GM19193 (cell line): ENCODE measurements around the gene TMEM108.

ENCODE experiments used
- POLR2A ChIP-seq: IDR thresholded peaks from 4 replicates; pipeline ENCODE4 v1.6.1; 2011; ENCODE audit not compliant: insufficient read depth, insufficient read length; ENCODE audit errors: extremely low read depth

The TMEM108 gene

DNA sequence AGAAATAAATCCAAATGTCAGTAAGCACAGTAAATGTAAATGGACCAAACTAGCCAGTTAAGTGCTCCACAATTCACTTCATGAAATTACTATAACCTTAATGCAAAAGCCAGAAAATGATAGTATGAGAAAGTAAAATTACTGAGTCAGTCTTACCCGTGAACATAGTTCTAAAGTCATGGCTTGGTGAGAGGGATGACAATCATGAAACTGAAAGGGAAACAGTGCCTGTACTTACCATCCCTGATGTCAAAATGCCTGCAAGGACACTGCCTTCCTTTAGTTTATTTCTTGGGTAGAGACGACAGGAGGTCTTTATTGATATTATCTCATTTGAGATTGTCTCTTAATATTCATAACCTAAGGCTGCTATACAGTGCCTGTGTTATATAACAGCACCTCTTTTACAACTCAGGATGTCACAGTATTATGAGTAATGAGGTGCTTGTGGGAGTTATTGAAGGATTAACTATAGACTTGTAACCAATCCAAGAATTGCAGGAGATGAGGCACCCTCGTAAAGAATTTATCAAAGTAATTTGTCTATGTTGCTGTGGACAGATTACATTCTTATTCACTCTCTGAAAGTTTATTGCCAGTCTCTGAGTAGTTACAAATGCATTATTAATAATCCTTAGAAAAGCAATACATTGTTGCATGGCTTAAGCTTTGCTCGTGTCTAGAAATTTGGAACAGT, 218.7 kb downstream of the TMEM108 start:
- no peak for TF ChIP-seq POLR2A

DNA sequence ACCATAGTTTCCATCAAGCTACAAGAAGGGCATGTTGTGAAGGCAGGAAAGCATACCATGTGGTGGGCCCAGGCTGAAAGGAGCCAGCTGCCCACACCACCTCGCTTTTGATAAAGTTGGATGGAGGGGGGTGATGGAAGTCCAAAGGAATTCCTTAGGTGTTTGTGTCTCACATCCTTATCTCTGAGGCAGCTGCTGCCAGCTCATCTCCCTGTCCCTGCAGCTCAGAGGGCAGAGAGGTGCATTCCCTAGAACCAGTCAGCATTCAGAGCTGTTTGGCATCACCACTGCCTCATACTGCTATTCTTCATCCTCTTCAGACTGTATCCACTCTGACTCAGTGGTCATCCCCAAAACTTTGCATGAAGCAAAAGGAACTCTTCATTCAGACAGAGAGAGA, 220.2 kb downstream of the TMEM108 start:
- TF ChIP-seq POLR2A: no peak

DNA sequence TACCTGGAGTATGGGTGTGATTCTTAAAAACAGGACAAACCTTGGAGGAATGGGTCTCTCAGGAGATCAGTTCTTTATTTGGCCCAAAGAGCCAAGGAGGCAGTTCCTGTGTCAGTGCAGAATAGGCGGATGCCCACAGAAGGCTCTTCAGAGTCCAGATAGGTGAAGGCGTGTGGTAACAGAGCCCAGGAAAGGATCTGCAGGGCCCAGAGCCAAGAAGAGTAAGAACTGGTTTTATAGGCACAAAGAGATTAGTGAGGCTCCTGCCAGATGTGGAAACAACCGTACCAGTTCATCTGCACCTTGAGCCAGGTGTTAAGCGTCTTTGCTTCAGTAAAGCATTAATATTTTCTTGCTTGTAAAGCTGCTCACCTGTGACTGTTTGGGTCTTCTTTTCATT, 221.6 kb downstream of the TMEM108 start:
- TF ChIP-seq POLR2A: no peak

DNA sequence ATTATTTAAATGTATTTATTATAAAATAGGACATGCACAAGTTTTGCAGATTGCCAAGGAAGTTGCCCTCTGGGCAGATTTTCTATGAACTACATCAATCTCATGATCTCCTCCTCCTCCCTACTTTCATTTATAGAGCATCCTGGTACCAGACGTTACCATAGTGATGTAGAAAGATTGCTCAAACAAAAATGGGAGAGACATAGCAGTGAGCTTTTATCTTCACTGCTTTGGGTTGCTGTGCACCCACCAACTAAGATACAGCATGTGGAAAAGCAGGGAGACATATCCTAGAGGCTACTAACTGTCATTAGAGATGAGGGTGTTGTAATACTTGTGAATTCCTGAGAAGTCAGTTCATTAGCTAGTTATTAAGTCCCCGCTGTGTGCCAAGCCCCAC, 224.1 kb downstream of the TMEM108 start:
- TF ChIP-seq POLR2A: no peak

DNA sequence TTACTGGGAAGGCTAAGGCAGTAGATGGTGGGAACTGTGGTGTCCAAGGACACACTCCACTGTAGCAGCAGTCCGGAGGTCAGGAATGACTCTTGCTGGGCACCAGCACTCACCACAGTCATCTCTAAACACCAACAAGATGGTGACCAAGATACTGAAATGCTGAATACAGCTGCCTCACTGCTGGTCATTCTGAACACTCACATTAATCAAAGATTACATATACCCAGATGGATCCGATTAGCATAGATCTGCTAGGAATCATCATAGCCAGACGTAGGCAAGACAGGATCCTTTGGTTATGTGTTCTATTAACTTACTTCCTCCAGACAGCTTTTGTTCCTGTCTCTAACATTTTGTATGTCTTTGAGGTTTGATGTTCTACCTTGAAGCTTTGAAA, 226.7 kb downstream of the TMEM108 start:
- no peak for TF ChIP-seq POLR2A

DNA sequence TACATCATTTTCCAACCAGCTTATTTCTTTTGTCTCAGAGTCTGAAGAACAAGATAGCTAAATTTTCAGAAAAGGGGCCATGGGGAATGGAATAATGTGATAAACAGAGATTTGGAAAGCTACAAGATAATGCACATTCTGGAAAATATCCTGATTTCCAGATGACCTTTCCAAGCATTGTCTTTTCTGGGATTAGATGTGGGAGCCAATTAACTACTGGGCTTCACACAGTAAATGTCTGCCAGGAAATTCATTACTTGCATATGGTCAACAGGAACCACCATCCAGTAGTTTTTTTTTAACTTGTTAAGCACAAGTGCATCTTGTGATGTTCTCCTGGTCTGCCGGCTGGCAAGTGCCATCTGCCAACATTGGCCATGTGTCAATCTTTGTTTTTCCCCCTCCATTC, 230.5 kb downstream of the TMEM108 start:
- TF ChIP-seq POLR2A: no peak

DNA sequence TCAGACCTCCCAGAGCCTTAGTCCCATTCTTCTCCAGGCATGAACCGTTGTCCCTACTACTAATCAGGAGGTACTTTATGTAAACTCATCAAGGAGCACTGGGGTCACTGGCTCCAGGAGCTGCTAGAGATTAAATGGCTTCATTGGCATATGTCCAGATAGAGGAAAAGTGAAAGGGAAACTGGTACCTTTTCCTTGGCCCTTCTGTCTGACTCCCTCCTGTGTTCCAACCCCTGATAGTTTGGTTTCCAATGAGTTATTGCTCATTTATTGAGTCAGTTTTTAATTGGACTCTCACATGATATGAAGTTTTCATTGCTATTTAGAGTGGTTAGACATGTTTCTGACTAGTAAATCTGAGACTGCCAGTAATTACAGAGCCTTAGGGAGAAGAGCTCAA, 231.2 kb downstream of the TMEM108 start:
- no peak for TF ChIP-seq POLR2A

DNA sequence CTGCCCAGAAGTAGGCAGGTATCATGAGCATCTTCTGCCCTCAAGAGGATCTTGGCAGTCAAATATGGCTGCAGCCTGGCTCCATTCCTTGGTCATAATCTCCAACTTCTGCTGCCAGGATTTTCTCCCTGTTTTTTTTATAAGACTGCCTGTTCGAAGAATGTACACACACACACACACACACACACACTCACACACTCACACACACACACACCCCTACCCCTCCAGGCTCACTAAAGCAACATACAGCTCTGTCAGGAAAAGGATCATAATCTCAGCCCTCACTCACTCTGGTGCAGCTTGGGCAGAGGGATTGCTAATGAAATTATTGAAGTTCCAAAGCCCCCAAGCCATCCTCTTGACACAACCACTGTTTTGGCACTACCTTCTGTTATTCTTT, 232.4 kb downstream of the TMEM108 start:
- no peak for TF ChIP-seq POLR2A

DNA sequence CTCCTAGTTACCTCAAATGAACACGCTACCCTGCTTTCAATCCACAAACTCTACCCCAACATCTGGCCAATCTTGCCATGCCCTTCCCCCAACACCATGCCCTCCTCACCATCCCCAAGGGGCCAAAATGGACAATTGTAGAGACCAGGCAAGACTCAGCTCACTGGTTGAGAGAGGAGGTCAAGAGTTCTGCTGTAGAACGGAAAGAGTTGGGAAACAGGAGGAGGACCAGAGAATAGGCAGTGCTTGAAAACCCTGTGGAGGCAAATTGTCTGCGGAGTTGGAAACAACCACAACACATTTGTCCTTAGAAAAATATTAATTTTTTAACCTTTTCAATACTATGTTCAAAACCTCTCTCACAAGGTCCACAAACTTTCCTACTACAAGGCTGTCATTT, 232.9 kb downstream of the TMEM108 start:
- TF ChIP-seq POLR2A: no peak

DNA sequence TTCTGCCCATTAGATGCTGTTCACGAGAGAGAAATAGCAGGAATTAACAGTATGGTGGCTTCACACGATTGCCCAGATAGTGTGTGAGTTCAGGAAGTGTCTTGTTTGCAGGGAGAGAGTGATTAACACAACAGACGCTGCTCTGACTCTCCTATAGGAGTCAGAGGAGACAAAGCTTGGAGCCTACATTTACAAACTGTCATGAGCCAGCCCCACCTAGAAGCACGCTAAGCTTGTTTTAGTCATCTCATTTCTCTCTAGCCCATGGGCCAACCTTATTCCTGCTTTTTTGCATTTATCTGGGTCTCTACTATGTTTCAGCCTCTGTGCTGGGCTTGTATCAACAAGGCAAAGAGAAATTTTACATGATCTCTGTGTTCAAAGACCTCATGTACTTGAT, 233.3 kb downstream of the TMEM108 start:
- no peak for TF ChIP-seq POLR2A

DNA sequence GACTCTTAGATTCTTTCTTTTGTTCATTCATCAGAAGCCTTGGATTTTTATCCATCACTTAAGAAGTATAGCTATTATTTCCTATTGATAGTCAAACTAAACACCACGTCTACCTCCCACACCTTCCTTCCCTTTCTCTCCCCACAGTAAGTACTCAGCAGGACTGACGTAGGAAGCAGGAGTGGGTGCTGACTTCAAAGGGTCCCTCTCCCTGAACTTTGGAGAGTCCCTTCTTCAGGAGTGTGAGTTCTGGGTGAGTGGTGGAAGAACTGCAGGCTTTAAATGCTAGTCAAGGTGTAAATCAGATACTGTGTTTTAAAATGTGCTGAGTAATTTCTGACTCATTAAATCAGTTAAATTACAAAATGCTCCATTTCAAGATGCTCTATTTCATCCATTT, 235.2 kb downstream of the TMEM108 start:
- no peak for TF ChIP-seq POLR2A

DNA sequence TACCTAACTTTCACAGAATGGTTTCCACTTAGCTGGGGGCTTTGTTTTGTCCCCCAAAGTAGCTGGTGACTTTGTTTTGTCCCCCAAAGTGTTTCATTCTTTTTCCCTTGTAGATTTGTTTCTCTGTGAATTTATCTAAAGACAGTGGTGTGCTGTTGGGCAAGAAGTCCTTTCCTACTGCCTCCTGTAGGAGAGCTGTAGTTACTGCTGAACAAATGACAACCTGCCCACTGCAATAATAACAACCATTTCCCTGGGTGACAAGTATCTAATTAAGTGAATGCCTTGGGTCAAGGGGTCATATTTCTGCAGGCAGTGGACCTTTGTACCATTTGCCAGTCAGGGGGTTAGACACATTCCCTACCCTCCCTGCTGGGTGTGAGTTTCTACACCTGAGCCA, 236.3 kb downstream of the TMEM108 start:
- no peak for TF ChIP-seq POLR2A

DNA sequence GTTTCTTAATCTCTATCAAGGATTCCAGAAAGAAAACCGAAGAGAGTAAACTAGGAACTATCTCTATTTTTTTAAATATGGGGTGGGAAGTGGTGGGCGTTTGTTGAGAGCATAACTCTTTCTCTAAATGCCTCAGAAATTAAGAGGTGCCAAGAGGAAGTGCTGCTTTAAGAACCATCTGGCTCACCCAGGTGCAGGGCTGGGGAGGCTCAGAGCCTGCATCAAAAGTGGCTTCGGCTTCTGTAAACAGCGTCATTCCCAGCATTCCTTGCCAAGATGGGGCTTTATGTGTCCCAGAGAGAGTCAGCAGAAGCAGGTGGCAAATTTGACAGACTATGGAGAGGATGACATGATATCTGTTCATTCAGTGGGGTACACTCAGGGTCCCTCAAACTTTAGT, 238.4 kb downstream of the TMEM108 start:
- TF ChIP-seq POLR2A: no peak

DNA sequence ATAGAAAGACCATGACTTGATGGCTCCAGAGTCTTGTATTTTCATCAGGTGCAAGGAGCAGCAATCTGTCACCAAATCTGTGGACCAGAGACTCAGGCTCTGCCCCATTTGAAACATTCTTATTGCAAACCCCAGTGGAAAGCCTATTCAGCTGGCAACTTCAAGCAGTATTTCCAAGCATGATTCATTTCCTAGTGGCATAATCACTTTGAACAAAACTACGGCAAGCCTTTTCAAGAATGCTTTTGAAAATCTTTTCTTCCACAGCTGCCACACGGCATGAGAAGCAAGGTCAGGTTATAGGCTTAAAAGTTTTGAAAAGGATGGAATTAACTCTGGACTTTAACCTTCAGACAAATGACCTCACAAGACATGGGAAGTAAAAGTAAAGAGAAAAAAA, 239.6 kb downstream of the TMEM108 start:
- no peak for TF ChIP-seq POLR2A

DNA sequence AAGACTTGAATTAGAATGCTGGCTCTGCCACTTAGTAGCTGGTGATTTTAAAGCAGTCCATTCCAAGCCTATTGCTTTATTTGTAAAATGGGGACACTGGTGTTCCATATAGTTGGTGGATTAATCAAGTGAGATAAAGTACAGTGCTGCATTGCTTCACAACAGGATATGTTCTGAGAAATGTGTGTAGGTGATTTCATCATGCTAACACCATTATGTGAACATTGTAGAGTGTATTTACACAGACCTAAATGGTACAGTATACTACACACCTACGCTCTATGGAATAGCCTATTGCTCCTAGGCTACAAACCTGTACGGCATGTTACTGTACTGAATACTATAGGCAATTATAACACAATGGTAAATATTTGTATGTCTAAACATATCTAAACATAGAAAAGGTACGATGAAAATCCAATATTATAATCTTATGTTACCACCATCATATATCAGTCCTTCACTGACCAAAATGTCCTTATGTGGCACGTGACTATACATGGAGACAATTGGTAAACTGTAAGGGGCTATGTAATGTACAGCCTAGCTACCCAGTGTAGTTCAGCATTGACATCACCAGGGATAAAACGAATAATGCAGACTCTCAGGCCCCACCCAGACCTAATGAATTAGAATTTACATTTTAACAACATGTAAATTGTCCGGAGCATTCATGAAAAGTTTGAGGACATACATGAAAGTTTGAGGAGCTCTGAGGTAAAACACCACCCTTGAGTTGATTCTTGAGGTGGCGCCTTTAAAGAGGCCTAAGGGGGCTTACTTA, 240.3 kb downstream of the TMEM108 start:
- no peak for TF ChIP-seq POLR2A

DNA sequence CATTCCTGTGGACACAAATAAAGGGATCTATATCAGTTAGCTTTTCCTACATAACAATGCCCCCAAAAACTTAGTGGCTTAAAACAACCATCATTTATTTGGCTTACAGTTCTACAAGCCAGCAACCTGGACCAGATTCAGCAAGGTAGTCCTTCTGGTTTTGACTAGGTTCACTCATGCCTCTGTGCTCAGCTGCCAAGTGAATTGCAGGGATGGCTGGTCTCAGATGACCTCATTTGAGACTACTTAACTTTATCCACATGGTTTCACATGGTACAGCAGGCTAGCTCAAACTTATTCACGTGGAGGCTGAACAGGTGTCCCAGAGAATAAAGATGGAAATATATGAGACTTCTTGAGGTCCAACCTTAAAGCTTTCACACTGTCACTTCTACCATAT, 242.4 kb downstream of the TMEM108 start:
- no peak for TF ChIP-seq POLR2A
